ENCODE measurements around the gene EFHC1. TPM values are rescaled to one million over a fixed set of nuclear protein-coding genes. Genes with fewer than 3 reads are reported as not detected.

EFHC1 gene
- total and polyA plus RNA-seq, 4 donors, result 3.3 to 11.3 (median 6.9) TPM

DNA sequence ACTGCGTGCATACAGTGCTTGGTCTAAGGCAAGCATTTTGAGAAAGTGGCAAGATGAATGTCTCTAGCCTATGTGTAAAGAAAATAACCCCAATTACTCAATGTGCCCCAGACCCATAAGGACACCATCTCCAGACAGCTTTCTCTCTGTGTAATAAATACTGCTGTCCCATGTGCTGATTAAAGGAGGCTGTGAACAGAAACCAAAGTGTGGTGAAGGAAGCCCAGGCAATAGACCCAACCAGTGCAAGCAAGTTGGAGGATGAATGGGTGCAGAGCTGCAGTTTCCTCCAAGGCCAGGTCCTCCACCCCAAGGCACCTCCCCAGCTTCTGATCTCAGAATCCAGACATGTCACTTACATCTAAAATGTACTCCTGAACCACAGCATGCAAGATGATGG lies 96.1 kb downstream of the EFHC1 start:
- WGBS, result 98% methylated on average over 1 of the region's 1 CpG
- Histone ChIP-seq H3K9ac (ENCODE audit: low read depth in 1 of 2, low read length in 2 of 2) (no peak overlapping the region), H3K9me3 (ENCODE audit: control insufficient read depth in 4 of 4, low read length in 3 of 4) (no peaks in the 10 kb centered on the region), H3K4me1 (ENCODE audit: control insufficient read depth in 4 of 4, insufficient read depth in 4 of 4, low read length in 3 of 4) (peaks cover 10 to 37% (median 17%) of the 10 kb centered on the region in 4 donors), H3K27ac (ENCODE audit: low read depth in 1 of 2, low read length in 2 of 2) (no peak overlapping the region), H3K36me3 (ENCODE audit: control insufficient read depth in 4 of 4, insufficient read depth in 3 of 4, low read depth in 1 of 4, low read length in 3 of 4) (peaks cover 2 to 11% (median 3%) of the 10 kb centered on the region in 4 donors), H3K27me3 (ENCODE audit: control insufficient read depth in 4 of 4, insufficient read depth in 4 of 4, low read length in 3 of 4) (no peaks in the 10 kb centered on the region), H3K4me3 (ENCODE audit: low read depth in 1 of 3, low read length in 3 of 3) (no peak overlapping the region)
- TF ChIP-seq, protein P1, sequence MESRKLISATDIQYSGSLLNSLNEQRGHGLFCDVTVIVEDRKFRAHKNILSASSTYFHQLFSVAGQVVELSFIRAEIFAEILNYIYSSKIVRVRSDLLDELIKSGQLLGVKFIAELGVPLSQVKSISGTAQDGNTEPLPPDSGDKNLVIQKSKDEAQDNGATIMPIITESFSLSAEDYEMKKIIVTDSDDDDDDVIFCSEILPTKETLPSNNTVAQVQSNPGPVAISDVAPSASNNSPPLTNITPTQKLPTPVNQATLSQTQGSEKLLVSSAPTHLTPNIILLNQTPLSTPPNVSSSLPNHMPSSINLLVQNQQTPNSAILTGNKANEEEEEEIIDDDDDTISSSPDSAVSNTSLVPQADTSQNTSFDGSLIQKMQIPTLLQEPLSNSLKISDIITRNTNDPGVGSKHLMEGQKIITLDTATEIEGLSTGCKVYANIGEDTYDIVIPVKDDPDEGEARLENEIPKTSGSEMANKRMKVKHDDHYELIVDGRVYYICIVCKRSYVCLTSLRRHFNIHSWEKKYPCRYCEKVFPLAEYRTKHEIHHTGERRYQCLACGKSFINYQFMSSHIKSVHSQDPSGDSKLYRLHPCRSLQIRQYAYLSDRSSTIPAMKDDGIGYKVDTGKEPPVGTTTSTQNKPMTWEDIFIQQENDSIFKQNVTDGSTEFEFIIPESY (IDR thresholded peaks at IDR 0.05), result no peak
- TF ChIP-seq GABPA (IDR thresholded peaks at IDR 0.05 in 1 of 2, conservative IDR thresholded peaks at IDR 0.05 in 1 of 2), result no peak
- TF ChIP-seq, protein P2, sequence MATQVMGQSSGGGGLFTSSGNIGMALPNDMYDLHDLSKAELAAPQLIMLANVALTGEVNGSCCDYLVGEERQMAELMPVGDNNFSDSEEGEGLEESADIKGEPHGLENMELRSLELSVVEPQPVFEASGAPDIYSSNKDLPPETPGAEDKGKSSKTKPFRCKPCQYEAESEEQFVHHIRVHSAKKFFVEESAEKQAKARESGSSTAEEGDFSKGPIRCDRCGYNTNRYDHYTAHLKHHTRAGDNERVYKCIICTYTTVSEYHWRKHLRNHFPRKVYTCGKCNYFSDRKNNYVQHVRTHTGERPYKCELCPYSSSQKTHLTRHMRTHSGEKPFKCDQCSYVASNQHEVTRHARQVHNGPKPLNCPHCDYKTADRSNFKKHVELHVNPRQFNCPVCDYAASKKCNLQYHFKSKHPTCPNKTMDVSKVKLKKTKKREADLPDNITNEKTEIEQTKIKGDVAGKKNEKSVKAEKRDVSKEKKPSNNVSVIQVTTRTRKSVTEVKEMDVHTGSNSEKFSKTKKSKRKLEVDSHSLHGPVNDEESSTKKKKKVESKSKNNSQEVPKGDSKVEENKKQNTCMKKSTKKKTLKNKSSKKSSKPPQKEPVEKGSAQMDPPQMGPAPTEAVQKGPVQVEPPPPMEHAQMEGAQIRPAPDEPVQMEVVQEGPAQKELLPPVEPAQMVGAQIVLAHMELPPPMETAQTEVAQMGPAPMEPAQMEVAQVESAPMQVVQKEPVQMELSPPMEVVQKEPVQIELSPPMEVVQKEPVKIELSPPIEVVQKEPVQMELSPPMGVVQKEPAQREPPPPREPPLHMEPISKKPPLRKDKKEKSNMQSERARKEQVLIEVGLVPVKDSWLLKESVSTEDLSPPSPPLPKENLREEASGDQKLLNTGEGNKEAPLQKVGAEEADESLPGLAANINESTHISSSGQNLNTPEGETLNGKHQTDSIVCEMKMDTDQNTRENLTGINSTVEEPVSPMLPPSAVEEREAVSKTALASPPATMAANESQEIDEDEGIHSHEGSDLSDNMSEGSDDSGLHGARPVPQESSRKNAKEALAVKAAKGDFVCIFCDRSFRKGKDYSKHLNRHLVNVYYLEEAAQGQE (IDR thresholded peaks at IDR 0.05), result no peak
- TF ChIP-seq FOXA1 (IDR thresholded peaks at IDR 0.05), result no peak
- TF ChIP-seq, protein P3, sequence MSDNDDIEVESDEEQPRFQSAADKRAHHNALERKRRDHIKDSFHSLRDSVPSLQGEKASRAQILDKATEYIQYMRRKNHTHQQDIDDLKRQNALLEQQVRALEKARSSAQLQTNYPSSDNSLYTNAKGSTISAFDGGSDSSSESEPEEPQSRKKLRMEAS (IDR thresholded peaks at IDR 0.05), result no peak
- no peak for TF ChIP-seq TAF1 (conservative IDR thresholded peaks at IDR 0.05)
- no peak for TF ChIP-seq SP1 (IDR thresholded peaks at IDR 0.05)
- no peak for TF ChIP-seq HNF4G (IDR thresholded peaks at IDR 0.05)
- no peak for TF ChIP-seq YY1 (IDR thresholded peaks at IDR 0.05)
- DNase-seq (ENCODE audit: low spot score), result no peak

DNA sequence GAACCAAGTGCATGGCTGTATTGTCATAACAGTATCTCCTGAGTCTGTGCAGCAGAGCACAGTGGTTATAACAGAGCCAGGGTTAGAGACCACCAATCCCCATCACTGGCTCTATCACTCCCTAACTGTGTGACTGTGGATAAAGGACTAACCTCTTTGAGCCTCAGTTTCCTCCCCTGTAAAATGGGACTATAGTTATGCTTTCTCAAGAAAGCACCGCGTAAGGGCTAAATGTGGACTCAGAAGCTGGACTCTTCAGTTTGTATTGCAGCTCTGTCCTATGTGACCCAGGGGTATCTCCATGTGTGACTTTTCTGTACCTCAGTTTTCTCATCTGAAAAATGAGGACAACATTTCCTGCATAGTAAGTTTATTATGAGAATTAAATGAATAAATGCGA lies 96.8 kb downstream of the EFHC1 start:
- H3K4me1 ChIP-seq (ENCODE audit: control insufficient read depth in 4 of 4, insufficient read depth in 4 of 4, low read length in 3 of 4), result peaks cover 10 to 41% (median 17%) of the 10 kb centered on the region in 4 donors
- 97% methylated on average over 3 of the region's 3 CpGs for WGBS
- TF ChIP-seq YY1 (IDR thresholded peaks at IDR 0.05) (no peak), RXRA (IDR thresholded peaks at IDR 0.05) (no peak), EGR1 (IDR thresholded peaks at IDR 0.05; ENCODE audit: low read depth in 2 of 2) (no peak), GABPA (IDR thresholded peaks at IDR 0.05 in 1 of 2, conservative IDR thresholded peaks at IDR 0.05 in 1 of 2) (no peak), HNF4A (conservative IDR thresholded peaks at IDR 0.05) (no peak), HNF4G (IDR thresholded peaks at IDR 0.05) (no peak), JUND (IDR thresholded peaks at IDR 0.05) (no peak), FOXA2 (IDR thresholded peaks at IDR 0.05) (no peak), FOXA1 (IDR thresholded peaks at IDR 0.05) (no peak), NR2F2 (IDR thresholded peaks at IDR 0.05) (no peak), TAF1 (conservative IDR thresholded peaks at IDR 0.05) (no peak), RAD21 (IDR thresholded peaks at IDR 0.05) (no peak)
- TF ChIP-seq, protein P4, sequence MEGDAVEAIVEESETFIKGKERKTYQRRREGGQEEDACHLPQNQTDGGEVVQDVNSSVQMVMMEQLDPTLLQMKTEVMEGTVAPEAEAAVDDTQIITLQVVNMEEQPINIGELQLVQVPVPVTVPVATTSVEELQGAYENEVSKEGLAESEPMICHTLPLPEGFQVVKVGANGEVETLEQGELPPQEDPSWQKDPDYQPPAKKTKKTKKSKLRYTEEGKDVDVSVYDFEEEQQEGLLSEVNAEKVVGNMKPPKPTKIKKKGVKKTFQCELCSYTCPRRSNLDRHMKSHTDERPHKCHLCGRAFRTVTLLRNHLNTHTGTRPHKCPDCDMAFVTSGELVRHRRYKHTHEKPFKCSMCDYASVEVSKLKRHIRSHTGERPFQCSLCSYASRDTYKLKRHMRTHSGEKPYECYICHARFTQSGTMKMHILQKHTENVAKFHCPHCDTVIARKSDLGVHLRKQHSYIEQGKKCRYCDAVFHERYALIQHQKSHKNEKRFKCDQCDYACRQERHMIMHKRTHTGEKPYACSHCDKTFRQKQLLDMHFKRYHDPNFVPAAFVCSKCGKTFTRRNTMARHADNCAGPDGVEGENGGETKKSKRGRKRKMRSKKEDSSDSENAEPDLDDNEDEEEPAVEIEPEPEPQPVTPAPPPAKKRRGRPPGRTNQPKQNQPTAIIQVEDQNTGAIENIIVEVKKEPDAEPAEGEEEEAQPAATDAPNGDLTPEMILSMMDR (IDR thresholded peaks at IDR 0.05; ENCODE audit: low read depth, low read length, missing input control), result no peak
- TF ChIP-seq, protein P2 (IDR thresholded peaks at IDR 0.05), result no peak
- TF ChIP-seq, protein P1 (IDR thresholded peaks at IDR 0.05), result no peak

More for the DNA sequence above, 96.8 kb downstream of the EFHC1 start:
- H3K9me3 ChIP-seq (ENCODE audit: control insufficient read depth in 4 of 4, low read length in 3 of 4), result no peaks in the 10 kb centered on the region
- H3K4me3 ChIP-seq (ENCODE audit: low read depth in 1 of 3, low read length in 3 of 3), result no peak overlapping the region
- peak overlapping the region; percentile 96 to 99 for H3K27ac ChIP-seq (ENCODE audit: low read depth in 1 of 2, low read length in 2 of 2)
- H3K36me3 ChIP-seq (ENCODE audit: control insufficient read depth in 4 of 4, insufficient read depth in 3 of 4, low read depth in 1 of 4, low read length in 3 of 4), result peaks cover 2 to 11% (median 3%) of the 10 kb centered on the region in 4 donors
- H3K9ac ChIP-seq (ENCODE audit: low read depth in 1 of 2, low read length in 2 of 2), result peak overlapping the region in 1 of 2 donors; percentile 66
- H3K27me3 ChIP-seq (ENCODE audit: control insufficient read depth in 4 of 4, insufficient read depth in 4 of 4, low read length in 3 of 4), result no peaks in the 10 kb centered on the region
- no peak for DNase-seq (ENCODE audit: low spot score)
